Measurements from ENCODE around the gene RNF157.

Gene RNF157

DNA sequence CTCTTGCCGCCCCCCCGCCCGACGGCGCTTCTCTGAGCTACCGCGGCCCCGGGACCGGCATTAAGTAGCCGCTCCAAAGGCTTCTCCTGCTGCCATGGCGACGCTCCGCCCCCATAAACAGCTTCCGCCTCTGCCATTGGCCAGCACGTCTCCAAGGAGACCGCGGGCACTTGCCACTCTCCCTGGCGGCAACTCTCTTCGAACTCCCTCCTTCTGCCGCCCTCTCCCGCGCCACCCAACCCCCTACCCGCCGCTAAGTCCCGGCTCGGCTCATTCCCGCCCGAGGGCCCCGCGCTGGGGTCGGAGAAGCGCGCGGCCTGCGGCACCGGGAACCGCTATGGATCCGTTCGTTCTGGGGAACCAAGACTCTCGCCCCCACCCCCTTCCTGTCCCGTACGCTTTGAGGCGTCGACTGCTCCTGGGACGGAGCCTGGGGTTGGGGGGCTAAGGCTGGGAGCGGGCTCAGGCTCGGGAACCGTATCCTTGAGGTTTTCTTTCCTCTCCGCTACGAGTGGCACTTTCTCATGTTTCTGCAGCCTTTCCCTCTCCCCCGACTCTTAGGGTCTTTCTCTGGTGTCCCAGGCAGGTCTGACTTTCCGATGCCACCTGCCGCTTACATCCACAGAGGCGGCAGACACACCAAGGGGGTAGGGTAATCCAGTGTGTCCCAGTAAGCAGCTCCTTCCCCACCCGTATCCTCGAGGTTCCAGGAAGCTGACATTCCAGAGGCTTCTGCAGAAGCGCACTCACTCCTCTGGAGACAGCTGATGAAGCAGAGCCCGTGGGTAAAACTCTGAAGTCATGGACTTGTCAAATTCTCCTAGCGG is 98.9 kb downstream of the RNF157 start, which contains the start of gene FOXJ1:
Gene FOXJ1 (minus strand): TSS at position 34 of the 827 bp plus-strand sequence. CDS start 850 bp downstream, outside the sequence.
- no peaks in the 10 kb centered on the region for H3K36me3 Mint-ChIP-seq (ENCODE audit: low read depth)
- peak within 1 kb of the TSS; percentile 82 to 86 (median 85) for H3K4me3 Mint-ChIP-seq
- peaks cover 76% of the 10 kb centered on the region for H3K27me3 Mint-ChIP-seq (ENCODE audit: low read depth)
- peaks cover 44% of the 10 kb centered on the region for H3K4me1 Mint-ChIP-seq
- TF ChIP-seq CTCF (IDR thresholded peaks at IDR 0.05; ENCODE audit: unreplicated experiment in 3 of 3) = no peak
- peak within 1 kb of the TSS; percentile 60 to 78 (median 64) for H3K27ac Mint-ChIP-seq
- no peaks in the 10 kb centered on the region for H3K9me3 Mint-ChIP-seq

DNA sequence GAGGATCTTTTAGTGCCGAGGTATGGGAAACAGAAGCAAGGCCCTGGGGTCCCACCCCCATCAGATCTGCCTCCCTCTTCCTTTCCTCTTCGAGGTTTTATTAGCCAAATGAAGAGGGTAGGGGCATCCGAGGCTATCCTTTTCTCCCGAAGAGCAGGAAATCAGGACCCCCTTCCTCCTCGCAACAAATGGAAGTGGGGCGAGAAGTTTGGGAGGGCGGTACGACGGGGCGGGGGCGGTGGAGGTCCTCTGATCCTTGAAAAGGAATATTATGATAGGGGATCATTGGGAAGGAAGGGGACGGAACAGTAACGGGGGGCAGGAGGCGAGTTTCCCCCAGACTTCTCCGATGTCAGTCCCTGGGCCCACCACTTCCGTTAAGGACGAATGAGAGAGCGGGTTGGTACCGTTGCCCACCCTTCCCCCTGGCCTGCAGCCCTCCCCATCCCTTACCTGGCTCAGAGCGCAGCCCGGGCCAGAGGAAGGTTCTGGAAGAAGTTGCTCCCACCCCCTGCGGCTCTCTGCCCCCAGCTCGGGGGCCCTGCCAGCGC is 99.6 kb downstream of the RNF157 start:
- no peaks in the 10 kb centered on the region for H3K36me3 Mint-ChIP-seq (ENCODE audit: low read depth)
- peak overlapping the region in 2 of 3 experiments; percentile 41 to 78 for H3K27ac Mint-ChIP-seq
- H3K27me3 Mint-ChIP-seq (ENCODE audit: low read depth) = peaks cover 78% of the 10 kb centered on the region
- no peak for TF ChIP-seq CTCF (IDR thresholded peaks at IDR 0.05; ENCODE audit: unreplicated experiment in 3 of 3)
- peaks cover 44% of the 10 kb centered on the region for H3K4me1 Mint-ChIP-seq
- H3K9me3 Mint-ChIP-seq = no peaks in the 10 kb centered on the region
- peak overlapping the region; percentile 82 to 86 (median 85) for H3K4me3 Mint-ChIP-seq

- H3K27ac Mint-ChIP-seq = peak overlapping the region; percentile 89 to 95 (median 93)
- H3K4me1 Mint-ChIP-seq = peaks cover 49% of the 10 kb centered on the region
- no peaks in the 10 kb centered on the region for H3K9me3 Mint-ChIP-seq
- H3K27me3 Mint-ChIP-seq (ENCODE audit: low read depth) = peaks cover 81% of the 10 kb centered on the region
- H3K4me3 Mint-ChIP-seq = peak overlapping the region; percentile 82 to 86 (median 85)
- peak in 1 of 3 experiments; percentile 5 for TF ChIP-seq CTCF (IDR thresholded peaks at IDR 0.05; ENCODE audit: unreplicated experiment in 3 of 3)
- H3K36me3 Mint-ChIP-seq (ENCODE audit: low read depth) = no peaks in the 10 kb centered on the region
Observed at GRCh38 chr17:76139801-76140660, 100.3 kb downstream of the RNF157 start.

DNA sequence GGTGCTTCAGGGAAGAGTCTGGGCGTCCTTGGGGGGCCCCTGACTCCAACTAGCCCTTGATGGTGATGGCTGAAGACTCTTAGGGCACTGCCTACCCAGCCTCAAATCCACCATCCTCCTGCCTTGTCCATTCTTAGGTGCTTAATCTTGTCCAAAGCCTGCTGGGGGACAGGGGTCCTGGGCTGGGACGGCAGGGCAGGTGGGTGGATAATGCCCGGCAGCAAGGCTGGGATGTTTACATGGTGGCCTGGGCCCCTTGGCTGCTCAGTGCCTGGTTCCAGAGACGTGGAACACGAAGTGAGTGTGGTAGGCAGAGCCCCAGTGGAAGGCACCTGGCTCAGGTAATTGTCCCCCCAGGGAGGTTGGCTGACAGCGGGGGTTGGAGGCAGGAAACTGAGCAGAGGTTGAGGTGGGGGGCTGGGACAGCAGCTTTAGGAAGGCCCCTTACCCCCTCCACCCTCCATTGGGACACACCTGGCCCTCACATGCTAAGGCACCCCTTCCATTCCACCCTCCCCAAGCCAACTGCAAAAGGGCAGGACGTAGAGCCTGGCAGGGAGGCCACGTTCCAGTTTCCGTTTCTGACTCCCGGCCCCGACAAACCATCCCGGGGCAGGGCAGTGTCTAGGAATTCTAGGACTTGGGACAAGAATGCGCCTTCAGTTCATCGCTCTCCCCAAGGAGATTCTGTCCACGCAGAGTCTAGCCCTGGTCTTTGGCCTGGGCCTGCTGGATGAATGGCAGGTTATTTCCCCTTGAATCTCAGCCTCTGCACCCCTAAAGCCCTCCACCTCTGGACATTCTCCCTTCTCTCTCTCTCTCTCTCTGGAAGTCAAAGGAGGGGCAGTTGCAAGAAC is 101.2 kb downstream of the RNF157 start:
- Mint-ChIP-seq H3K9me3 (no peaks in the 10 kb centered on the region), H3K27ac (peak overlapping the region; percentile 89 to 95 (median 93)), H3K4me1 (peaks cover 50% of the 10 kb centered on the region), H3K27me3 (ENCODE audit: low read depth) (peaks cover 86% of the 10 kb centered on the region), H3K36me3 (ENCODE audit: low read depth) (no peaks in the 10 kb centered on the region), H3K4me3 (peak overlapping the region; percentile 78 to 82 (median 82))
- no peak for TF ChIP-seq CTCF (IDR thresholded peaks at IDR 0.05; ENCODE audit: unreplicated experiment in 3 of 3)

GRCh38 chr17:76138234-76138895 is 101.9 kb downstream of the RNF157 start:
- Mint-ChIP-seq H3K4me1 (peaks cover 52% of the 10 kb centered on the region), H3K4me3 (peak overlapping the region; percentile 14 to 78 (median 51)), H3K27me3 (ENCODE audit: low read depth) (peaks cover 87% of the 10 kb centered on the region), H3K36me3 (ENCODE audit: low read depth) (peaks cover 2% of the 10 kb centered on the region), H3K27ac (peak overlapping the region; percentile 68 to 95 (median 89)), H3K9me3 (no peaks in the 10 kb centered on the region)
- no peak for TF ChIP-seq CTCF (IDR thresholded peaks at IDR 0.05; ENCODE audit: unreplicated experiment in 3 of 3)
